ENCODE data around the gene CCDC185. TPM values are rescaled to one million over a fixed set of nuclear protein-coding genes. Genes with fewer than 3 reads are reported as not detected.

The CCDC185 gene
- total RNA-seq (2022; extraction: Qiagen RNA extraction; ENCODE audit: low read depth) = 0.06 to 0.14 TPM (median 0.08 TPM) in 3 of 5 replicates, not detected in the others

DNA sequence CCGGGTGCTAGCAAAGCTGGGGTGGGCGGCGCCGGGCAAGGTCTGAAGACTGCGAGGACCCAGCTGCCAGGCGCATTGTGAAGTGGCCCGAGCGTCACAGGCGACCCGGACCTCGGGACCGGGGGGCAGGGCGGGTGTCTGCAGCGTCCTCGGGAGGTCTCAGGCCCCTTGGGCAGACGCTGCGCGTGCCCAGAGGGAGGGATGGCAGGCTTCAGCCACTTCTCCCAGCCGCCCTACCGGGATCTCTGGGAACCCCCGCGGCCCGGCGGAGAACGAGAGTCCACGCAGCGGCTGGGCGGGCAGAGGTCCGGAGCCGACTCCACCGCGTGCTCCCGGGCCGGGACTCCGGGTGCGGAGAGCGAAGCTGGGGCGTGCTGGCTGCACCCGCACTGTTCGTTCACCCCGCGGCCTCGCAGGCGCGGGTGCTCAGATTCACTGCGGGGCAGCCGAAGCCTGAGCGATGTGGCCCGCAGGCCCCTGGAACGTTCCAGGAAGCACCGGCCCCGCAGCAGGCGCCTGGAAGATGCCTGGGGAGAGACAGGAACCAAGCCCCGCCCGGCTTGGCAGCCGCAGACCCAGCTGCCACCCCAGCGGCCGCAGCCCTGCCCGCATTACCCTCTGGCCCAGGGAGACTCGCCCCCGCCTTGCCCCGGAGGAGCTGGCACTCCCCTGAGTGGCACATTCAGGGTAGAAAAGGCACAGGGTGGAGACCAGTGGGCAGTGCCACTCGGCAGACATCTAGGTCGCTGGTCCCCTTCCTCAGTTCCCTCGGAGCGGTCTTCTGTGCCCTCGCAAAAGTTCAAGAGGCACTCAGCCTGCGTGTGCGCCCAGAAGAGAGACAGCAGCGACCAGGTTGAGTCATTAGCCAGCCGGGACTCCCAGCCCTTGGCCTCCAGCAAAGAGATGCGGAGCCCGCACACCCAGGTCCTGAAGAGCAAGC lies at the start of gene CCDC185:
Gene CCDC185 (plus strand): TSS at position 141 of the 940 bp plus-strand sequence. CDS start 61 bp downstream, at position 202.

DNA sequence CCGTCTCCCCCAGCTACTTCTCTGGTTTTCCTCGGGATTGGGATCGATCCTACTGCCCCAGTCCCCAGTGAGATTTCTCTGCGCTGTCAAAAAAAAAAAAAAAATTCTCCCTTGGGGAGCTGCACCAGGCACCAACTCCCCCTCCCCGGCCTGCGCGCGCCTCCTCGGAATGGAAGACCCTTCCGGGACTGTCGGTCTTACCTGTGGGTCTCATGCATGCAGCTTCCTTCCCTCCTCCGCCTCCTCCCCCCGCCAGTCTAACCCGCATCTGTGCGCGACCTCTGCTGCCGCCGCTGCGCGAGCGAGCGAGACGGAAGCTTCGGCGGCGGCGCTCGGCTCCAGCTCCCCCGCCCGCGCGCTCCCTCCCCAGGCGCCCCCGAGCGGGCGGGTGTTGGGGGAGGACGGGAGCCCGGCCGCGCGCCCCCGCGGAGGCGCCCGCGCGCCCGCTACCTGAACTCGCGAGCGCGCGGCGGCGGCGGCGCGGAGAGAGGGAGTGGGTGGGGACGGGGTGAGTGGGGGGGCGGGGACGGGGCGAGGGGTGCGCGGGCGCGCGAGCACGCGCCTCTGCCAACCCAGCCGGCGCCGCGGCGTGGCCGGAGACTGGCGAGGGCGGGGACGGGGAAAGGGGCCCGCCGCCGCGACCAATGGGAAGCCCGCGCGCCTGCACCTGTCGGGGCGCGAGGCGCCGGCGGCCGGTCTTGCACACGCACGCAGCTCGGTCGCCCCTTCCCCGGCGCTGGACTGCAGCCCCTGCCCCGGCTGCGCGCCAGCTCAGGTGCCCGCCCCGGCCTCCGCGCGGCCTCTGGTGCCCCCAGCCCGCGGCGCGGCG lies 29.1 kb upstream of the CCDC185 start, which contains the start of gene SUSD4:
Gene SUSD4 (minus strand): TSS at position 321 of the 829 bp plus-strand sequence. CDS start 751 bp downstream, outside the sequence.

Other genes with a start within 250 kb of the CCDC185 start
- 0.62 to 1.1 TPM (median 0.73 TPM) in 5 replicates for gene SUSD4, start 29.2 kb upstream of the CCDC185 start, total RNA-seq (2022; extraction: Qiagen RNA extraction; ENCODE audit: low read depth)